ENCODE data around the gene ZDHHC14.

DNA sequence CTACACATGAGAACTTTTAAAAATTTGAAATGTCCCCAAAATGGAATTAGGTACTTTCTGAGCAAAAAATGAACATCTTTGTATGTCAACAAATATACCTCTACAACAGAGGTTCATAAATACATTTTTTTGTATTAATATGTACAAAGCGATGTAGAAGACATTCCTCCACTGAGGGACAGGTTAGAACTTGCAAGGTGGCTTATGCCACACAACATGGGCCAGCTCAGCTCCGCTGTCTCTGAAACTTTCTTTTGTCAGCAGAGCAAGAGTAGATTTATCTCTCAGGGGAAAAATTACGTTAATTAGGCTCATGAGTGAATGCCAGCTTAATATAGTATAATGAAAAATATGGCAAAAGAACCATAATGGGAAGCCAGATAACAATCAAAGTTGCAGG lies 47.0 kb upstream of the ZDHHC14 start:
- TF ChIP-seq POLR2A (IDR thresholded peaks at IDR 0.05; ENCODE audit: low read length) (no peak), CEBPB (IDR thresholded peaks at IDR 0.05) (no peak), KDM5A (IDR thresholded peaks at IDR 0.05) (no peak), CTCF (IDR thresholded peaks at IDR 0.05) (no peak), MYC (IDR thresholded peaks at IDR 0.05; ENCODE audit: borderline replicate concordance, low read length) (no peak), RAD21 (conservative IDR thresholded peaks at IDR 0.05 in 1 of 2, IDR thresholded peaks at IDR 0.05 in 1 of 2) (no peak), EP300 (IDR thresholded peaks at IDR 0.05) (no peak), NFE2L2 (conservative IDR thresholded peaks at IDR 0.05; ENCODE audit: low read length) (no peak), ESRRA (IDR thresholded peaks at IDR 0.05; ENCODE audit: borderline replicate concordance, low read length) (no peak), PHF8 (IDR thresholded peaks at IDR 0.05; ENCODE audit: borderline replicate concordance, low read depth) (no peak), EHMT2 (IDR thresholded peaks at IDR 0.05; ENCODE audit: low read depth) (no peak)
- TF ChIP-seq, protein P1, sequence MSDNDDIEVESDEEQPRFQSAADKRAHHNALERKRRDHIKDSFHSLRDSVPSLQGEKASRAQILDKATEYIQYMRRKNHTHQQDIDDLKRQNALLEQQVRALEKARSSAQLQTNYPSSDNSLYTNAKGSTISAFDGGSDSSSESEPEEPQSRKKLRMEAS (IDR thresholded peaks at IDR 0.05) = no peak
- TF ChIP-seq, protein P2, sequence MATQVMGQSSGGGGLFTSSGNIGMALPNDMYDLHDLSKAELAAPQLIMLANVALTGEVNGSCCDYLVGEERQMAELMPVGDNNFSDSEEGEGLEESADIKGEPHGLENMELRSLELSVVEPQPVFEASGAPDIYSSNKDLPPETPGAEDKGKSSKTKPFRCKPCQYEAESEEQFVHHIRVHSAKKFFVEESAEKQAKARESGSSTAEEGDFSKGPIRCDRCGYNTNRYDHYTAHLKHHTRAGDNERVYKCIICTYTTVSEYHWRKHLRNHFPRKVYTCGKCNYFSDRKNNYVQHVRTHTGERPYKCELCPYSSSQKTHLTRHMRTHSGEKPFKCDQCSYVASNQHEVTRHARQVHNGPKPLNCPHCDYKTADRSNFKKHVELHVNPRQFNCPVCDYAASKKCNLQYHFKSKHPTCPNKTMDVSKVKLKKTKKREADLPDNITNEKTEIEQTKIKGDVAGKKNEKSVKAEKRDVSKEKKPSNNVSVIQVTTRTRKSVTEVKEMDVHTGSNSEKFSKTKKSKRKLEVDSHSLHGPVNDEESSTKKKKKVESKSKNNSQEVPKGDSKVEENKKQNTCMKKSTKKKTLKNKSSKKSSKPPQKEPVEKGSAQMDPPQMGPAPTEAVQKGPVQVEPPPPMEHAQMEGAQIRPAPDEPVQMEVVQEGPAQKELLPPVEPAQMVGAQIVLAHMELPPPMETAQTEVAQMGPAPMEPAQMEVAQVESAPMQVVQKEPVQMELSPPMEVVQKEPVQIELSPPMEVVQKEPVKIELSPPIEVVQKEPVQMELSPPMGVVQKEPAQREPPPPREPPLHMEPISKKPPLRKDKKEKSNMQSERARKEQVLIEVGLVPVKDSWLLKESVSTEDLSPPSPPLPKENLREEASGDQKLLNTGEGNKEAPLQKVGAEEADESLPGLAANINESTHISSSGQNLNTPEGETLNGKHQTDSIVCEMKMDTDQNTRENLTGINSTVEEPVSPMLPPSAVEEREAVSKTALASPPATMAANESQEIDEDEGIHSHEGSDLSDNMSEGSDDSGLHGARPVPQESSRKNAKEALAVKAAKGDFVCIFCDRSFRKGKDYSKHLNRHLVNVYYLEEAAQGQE (IDR thresholded peaks at IDR 0.05) = no peak

Data from A549 (cell line).